Mesenchymal stem cell (in vitro differentiated cells and primary cell): ENCODE results near the gene ESPL1.

ENCODE experiments used
- DNase-seq: peaks from one replicate; pipeline ENCODE4 v3.0.0-alpha.2; 2013
- H2AFZ ChIP-seq: one replicate; pipeline ENCODE4 v1.6.1; 2013; ENCODE audit warnings: low read depth, mild to moderate bottlenecking, control low read depth, inconsistent platforms, low read length, moderate library complexity
- H2AK5ac ChIP-seq: 2 replicates; pipeline ENCODE4 v1.6.1; 2013; ENCODE audit warnings: low read length, moderate library complexity, mild to moderate bottlenecking, inconsistent platforms; ENCODE audit not compliant: severe bottlenecking
- H2BK120ac ChIP-seq: one replicate; pipeline ENCODE4 v1.6.1; 2013; ENCODE audit warnings: low read depth, mild to moderate bottlenecking, inconsistent platforms, low read length, moderate library complexity
- H2BK12ac ChIP-seq, 2 experiments: one replicate each; pipeline ENCODE4 v1.6.1; 2013; ENCODE audit warnings: inconsistent platforms in 2 of 2, low read length in 2 of 2, mild to moderate bottlenecking in 2 of 2, moderate library complexity in 2 of 2, control low read depth in 1 of 2
- H2BK15ac ChIP-seq: one replicate; pipeline ENCODE4 v1.6.1; 2013; ENCODE audit warnings: mild to moderate bottlenecking, low read depth, inconsistent platforms; ENCODE audit not compliant: poor library complexity, severe bottlenecking
- H2BK5ac ChIP-seq: 2 replicates; pipeline ENCODE4 v1.6.1; 2013; ENCODE audit warnings: low read depth, mild to moderate bottlenecking, low read length, control low read depth, inconsistent platforms; ENCODE audit not compliant: poor library complexity, severe bottlenecking
- H3K14ac ChIP-seq, 2 experiments: one replicate each; pipeline ENCODE4 v1.6.1; 2013; ENCODE audit warnings: inconsistent platforms in 2 of 2, low read length in 2 of 2, control low read depth in 1 of 2, mild to moderate bottlenecking in 1 of 2, moderate library complexity in 1 of 2
- H3K18ac ChIP-seq, 2 experiments: one replicate each; pipeline ENCODE4 v1.6.1; 2013; ENCODE audit warnings: inconsistent platforms in 2 of 2, low read length in 2 of 2, control low read depth in 1 of 2, low read depth in 1 of 2, mild to moderate bottlenecking in 1 of 2
- H3K23ac ChIP-seq, 2 experiments: one replicate each; pipeline ENCODE4 v1.6.1; 2013; ENCODE audit warnings: inconsistent platforms in 2 of 2, low read length in 2 of 2, mild to moderate bottlenecking in 2 of 2, moderate library complexity in 2 of 2, control low read depth in 1 of 2
- H3K27ac ChIP-seq: 2 replicates; pipeline ENCODE4 v1.5.1; 2013; ENCODE audit warnings: mild to moderate bottlenecking, moderate library complexity, low read length, control low read depth, inconsistent platforms; ENCODE audit not compliant: poor library complexity, severe bottlenecking
- H3K27me3 ChIP-seq, 2 experiments: 2 replicates each; pipeline versions ENCODE4 v1.6.1 to v1.7.0; 2013; ENCODE audit warnings: low read length in 2 of 2, mild to moderate bottlenecking in 2 of 2, moderate library complexity in 2 of 2, control low read depth in 1 of 2, inconsistent platforms in 1 of 2; ENCODE audit not compliant: control insufficient read depth in 1 of 2, insufficient read depth in 1 of 2
- H3K36me3 ChIP-seq, 2 experiments: 2 replicates each; pipeline versions ENCODE4 v1.6.1 to v1.7.0; 2013; ENCODE audit warnings: low read length in 2 of 2, control low read depth in 1 of 2, inconsistent platforms in 1 of 2, low read depth in 1 of 2, mild to moderate bottlenecking in 1 of 2; ENCODE audit not compliant: insufficient read depth in 2 of 2, control insufficient read depth in 1 of 2
- H3K4ac ChIP-seq, 2 experiments: one replicate each; pipeline ENCODE4 v1.6.1; 2013; ENCODE audit warnings: inconsistent platforms in 2 of 2, low read length in 2 of 2, mild to moderate bottlenecking in 2 of 2, moderate library complexity in 2 of 2, control low read depth in 1 of 2, low read depth in 1 of 2
- H3K4me1 ChIP-seq: 2 replicates; pipeline ENCODE4 v1.6.1; 2013; ENCODE audit warnings: low read depth, low read length, control low read depth; ENCODE audit not compliant: control insufficient read depth, insufficient read depth
- H3K4me2 ChIP-seq: 2 replicates; pipeline ENCODE4 v1.6.1; 2013; ENCODE audit warnings: low read length, mild to moderate bottlenecking, inconsistent platforms; ENCODE audit not compliant: poor library complexity, severe bottlenecking
- H3K4me3 ChIP-seq, 2 experiments: 2 replicates each; pipeline versions ENCODE4 v1.5.1 to v1.7.0; 2013; ENCODE audit warnings: low read length in 2 of 2, mild to moderate bottlenecking in 2 of 2, control low read depth in 1 of 2, low read depth in 1 of 2; ENCODE audit not compliant: insufficient read depth in 1 of 2
- H3K79me1 ChIP-seq: replicated peaks from 2 replicates; pipeline ENCODE4 v1.6.1; 2013; ENCODE audit warnings: mild to moderate bottlenecking, control low read depth, low read length, inconsistent platforms; ENCODE audit not compliant: poor library complexity, severe bottlenecking
- H3K9ac ChIP-seq: 2 replicates; pipeline ENCODE4 v1.7.0; 2013; ENCODE audit warnings: mild to moderate bottlenecking, low read length, moderate library complexity
- H3K9me3 ChIP-seq: 2 replicates; pipeline ENCODE4 v1.7.0; 2013; ENCODE audit warnings: mild to moderate bottlenecking, low read length; ENCODE audit not compliant: control insufficient read depth
- H4K8ac ChIP-seq: one replicate; pipeline ENCODE4 v1.6.1; 2013; ENCODE audit warnings: inconsistent platforms, mild to moderate bottlenecking, low read length, moderate library complexity
- H4K91ac ChIP-seq: one replicate; pipeline ENCODE4 v1.6.1; 2013; ENCODE audit warnings: mild to moderate bottlenecking, low read length, inconsistent platforms
- WGBS: methylation state at CpG from one replicate; pipeline ENCODE4 v1.1.7; 2013; ENCODE audit warnings: mixed read lengths; 5-methylcytosine and 5-hydroxymethylcytosine counted together

Gene ESPL1

GRCh38 chr12:53324113-53324778, 56.1 kb downstream of the ESPL1 start:
- Histone ChIP-seq H3K79me1 (peaks cover 12% of the 10 kb centered on the region), H2BK5ac (no peak overlapping the region), H2AK5ac (no peak overlapping the region), H2BK12ac (peak overlapping the region in 1 of 2 experiments; percentile 47), H3K9me3 (no peaks in the 10 kb centered on the region), H4K8ac (peak overlapping the region; percentile 67), H3K9ac (peak overlapping the region; percentile 94), H3K4ac (peak overlapping the region; percentile 71 to 86), H3K18ac (peak overlapping the region; percentile 35 to 64), H2AFZ (peak overlapping the region; percentile 91), H4K91ac (peak overlapping the region; percentile 20), H3K23ac (no peak overlapping the region), H3K27ac (peak overlapping the region; percentile 41), H3K4me2 (peak overlapping the region; percentile 85), H3K27me3 (peaks cover 10 to 22% of the 10 kb centered on the region in 2 experiments), H2BK15ac (no peak overlapping the region), H3K36me3 (peaks cover 3 to 5% of the 10 kb centered on the region in 2 experiments), H3K4me1 (peaks cover 23% of the 10 kb centered on the region), H2BK120ac (no peak overlapping the region), H3K14ac (no peak overlapping the region), H3K4me3 (peak overlapping the region; percentile 55 to 79)
- 20% methylated on average over 27 of the region's 28 CpGs for WGBS
- DNase-seq: peak; percentile 26

GRCh38 chr12:53324779-53325510, 56.8 kb downstream of the ESPL1 start:
- Histone ChIP-seq H3K4me1 (peaks cover 23% of the 10 kb centered on the region), H2BK5ac (no peak overlapping the region), H2BK120ac (peak overlapping the region; percentile 80), H3K79me1 (peaks cover 9% of the 10 kb centered on the region), H2AK5ac (no peak overlapping the region), H3K18ac (peak overlapping the region; percentile 65 to 72), H3K27me3 (peaks cover 12 to 24% of the 10 kb centered on the region in 2 experiments), H3K9me3 (no peaks in the 10 kb centered on the region), H2BK15ac (peak overlapping the region; percentile 100), H3K36me3 (peaks cover 0 to 3% of the 10 kb centered on the region in 2 experiments), H3K4me3 (peak overlapping the region; percentile 55 to 79), H4K91ac (peak overlapping the region; percentile 20), H2AFZ (peak overlapping the region; percentile 91), H3K9ac (peak overlapping the region; percentile 94), H3K4me2 (peak overlapping the region; percentile 85), H3K23ac (no peak overlapping the region), H3K27ac (peak overlapping the region; percentile 41), H2BK12ac (peak overlapping the region in 1 of 2 experiments; percentile 84), H4K8ac (peak overlapping the region; percentile 76), H3K4ac (peak overlapping the region in 1 of 2 experiments; percentile 86), H3K14ac (no peak overlapping the region)
- under 1% methylated on average over 46 of the region's 69 CpGs for WGBS
- DNase-seq: peak; percentile 90

DNA sequence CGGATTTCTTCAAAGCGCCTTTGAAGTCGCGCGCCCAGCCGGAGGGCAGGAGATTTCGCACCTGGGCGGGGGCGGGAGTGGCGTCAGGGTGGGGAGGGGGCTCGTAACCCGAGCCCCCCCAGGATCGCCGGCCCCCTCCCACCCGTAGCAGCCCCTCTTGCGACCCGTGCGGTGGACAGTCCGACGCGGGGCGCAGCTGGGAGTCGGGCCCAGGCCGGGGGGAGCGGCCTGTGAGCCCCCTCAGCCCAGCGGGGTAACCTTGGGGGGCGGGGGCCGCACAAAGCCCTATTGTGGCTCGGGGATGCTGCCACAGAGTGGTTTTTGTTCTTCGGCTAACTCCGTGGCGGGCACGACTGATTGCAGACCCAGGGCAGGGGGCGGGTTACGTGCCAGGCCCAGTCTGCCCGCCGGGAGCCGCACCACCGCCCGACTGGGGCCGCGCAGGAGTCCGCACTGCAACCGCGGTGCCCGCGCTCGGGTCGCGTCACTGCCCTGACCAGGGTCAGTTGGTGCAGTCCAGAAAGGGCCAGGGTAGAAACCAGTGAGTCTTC, 57.5 kb downstream of the ESPL1 start:
- WGBS: 2% methylated on average over 47 of the region's 50 CpGs
- H4K91ac ChIP-seq: no peak overlapping the region
- no peak overlapping the region for H2AK5ac ChIP-seq
- peak overlapping the region in 1 of 2 experiments; percentile 73 for H3K23ac ChIP-seq
- H2BK120ac ChIP-seq: peak overlapping the region; percentile 80
- peak overlapping the region; percentile 36 to 79 for H3K4ac ChIP-seq
- H3K4me1 ChIP-seq: peaks cover 20% of the 10 kb centered on the region
- peak overlapping the region; percentile 81 for H3K18ac ChIP-seq
- peak overlapping the region in 1 of 2 experiments; percentile 40 for H2BK12ac ChIP-seq
- no peak overlapping the region for H2BK5ac ChIP-seq
- no peak overlapping the region for H3K27ac ChIP-seq
- peak overlapping the region; percentile 94 for H3K9ac ChIP-seq
- peak overlapping the region; percentile 84 for H4K8ac ChIP-seq
- peak overlapping the region; percentile 55 to 79 for H3K4me3 ChIP-seq
- H2BK15ac ChIP-seq: peak overlapping the region; percentile 19
- H3K36me3 ChIP-seq: no peaks in the 10 kb centered on the region
- peak overlapping the region in 1 of 2 experiments; percentile 75 for H3K14ac ChIP-seq
- peaks cover 3% of the 10 kb centered on the region for H3K79me1 ChIP-seq
- peaks cover 14 to 24% of the 10 kb centered on the region in 2 experiments for H3K27me3 ChIP-seq
- peak overlapping the region; percentile 85 for H3K4me2 ChIP-seq
- DNase-seq: peak; percentile 24
- H3K9me3 ChIP-seq: no peaks in the 10 kb centered on the region
- peak overlapping the region; percentile 56 for H2AFZ ChIP-seq
